HG03064 (cell line): ENCODE measurements around the gene PILRB.
A peak's percentile ranks its signal among the peaks of the same experiment; 100 is the strongest.
"Not testable (repeated sequence)": the region's sequence is repeated elsewhere in the genome, so short reads cannot be mapped to it uniquely, and the experiment has no call there.

Source experiments
- ATAC-seq: cut with Tn5 transposase; IDR thresholded peaks from one replicate; pipeline ENCODE4 v1.9.1; 2021; ENCODE audit warnings: low read depth; ENCODE audit not compliant: unreplicated experiment

Gene PILRB

GRCh38 chr7:100373870-100374598, 16.1 kb downstream of the PILRB start:
- not testable (repeated sequence) for ATAC-seq

- no peak for ATAC-seq
Observed at GRCh38 chr7:100374601-100375000, 16.7 kb downstream of the PILRB start.

- no peak for ATAC-seq
Observed at GRCh38 chr7:100376066-100376465, 18.1 kb downstream of the PILRB start.

- ATAC-seq = no peak
Observed at GRCh38 chr7:100378114-100378755, 20.3 kb downstream of the PILRB start.

- no peak for ATAC-seq
Observed at GRCh38 chr7:100380196-100380595, 22.3 kb downstream of the PILRB start.

GRCh38 chr7:100381531-100382233, 23.8 kb downstream of the PILRB start:
- not testable (repeated sequence) for ATAC-seq

GRCh38 chr7:100382234-100382853, 24.4 kb downstream of the PILRB start:
- ATAC-seq = not testable (repeated sequence)

GRCh38 chr7:100384628-100385294, 26.8 kb downstream of the PILRB start:
- ATAC-seq = no peak

GRCh38 chr7:100386940-100387339, 29.0 kb downstream of the PILRB start:
- ATAC-seq = no peak

GRCh38 chr7:100387695-100388094, 29.8 kb downstream of the PILRB start:
- no peak for ATAC-seq

GRCh38 chr7:100389437-100390088, 31.6 kb downstream of the PILRB start:
- ATAC-seq = no peak

GRCh38 chr7:100390286-100391009, 32.5 kb downstream of the PILRB start:
- no peak for ATAC-seq

- ATAC-seq = no peak
Observed at GRCh38 chr7:100393233-100393905, 35.5 kb downstream of the PILRB start.

GRCh38 chr7:100394077-100394476, 36.2 kb downstream of the PILRB start:
- no peak for ATAC-seq

- ATAC-seq = peak; percentile 89
Observed at GRCh38 chr7:100396421-100396982, 38.6 kb downstream of the PILRB start.

- no peak for ATAC-seq
Observed at GRCh38 chr7:100397315-100398081, 39.6 kb downstream of the PILRB start.

- no peak for ATAC-seq
Observed at GRCh38 chr7:100398239-100398638, 40.3 kb downstream of the PILRB start.

GRCh38 chr7:100400041-100400440, 42.1 kb downstream of the PILRB start:
- ATAC-seq = no peak
